ENCODE results near the gene AOAH.

DNA sequence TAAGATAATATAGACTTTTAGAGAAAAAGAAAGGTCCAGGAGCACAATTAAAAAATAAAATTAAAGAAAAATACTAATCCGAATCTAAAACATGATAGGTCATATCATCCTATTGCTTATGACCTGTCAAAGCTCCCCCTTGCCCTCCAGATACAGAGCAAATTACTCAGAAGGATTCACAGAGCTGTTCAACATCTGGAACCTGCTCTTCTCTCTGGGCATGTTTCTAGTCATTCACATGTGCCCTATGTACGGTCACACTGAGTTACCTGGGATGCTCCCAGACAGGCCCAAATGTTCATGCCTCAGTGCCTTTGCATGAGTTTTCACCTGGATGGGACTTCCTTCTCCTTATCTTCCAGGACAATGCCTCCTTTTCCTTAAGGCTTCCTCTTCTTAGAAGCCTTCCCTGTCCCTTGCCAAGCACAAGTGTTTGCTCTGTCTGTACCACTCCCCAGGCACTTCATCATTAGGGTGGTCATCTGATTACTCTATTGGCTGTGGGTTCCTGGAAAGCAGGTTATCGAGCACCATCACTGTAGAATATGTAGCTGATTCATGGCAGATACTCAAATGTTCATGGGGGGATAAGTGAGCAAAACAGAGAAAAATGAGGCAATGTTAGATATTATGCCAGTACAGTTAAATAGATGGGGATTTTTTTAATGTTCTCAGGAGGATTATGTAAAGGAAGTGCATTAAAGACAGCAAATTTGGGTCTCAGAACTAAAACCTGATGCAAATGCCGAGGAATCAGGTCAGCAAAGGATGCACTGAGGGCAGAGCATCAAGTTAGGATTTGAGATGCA is 12.0 kb upstream of the AOAH start:
- TF ChIP-seq, protein P1, sequence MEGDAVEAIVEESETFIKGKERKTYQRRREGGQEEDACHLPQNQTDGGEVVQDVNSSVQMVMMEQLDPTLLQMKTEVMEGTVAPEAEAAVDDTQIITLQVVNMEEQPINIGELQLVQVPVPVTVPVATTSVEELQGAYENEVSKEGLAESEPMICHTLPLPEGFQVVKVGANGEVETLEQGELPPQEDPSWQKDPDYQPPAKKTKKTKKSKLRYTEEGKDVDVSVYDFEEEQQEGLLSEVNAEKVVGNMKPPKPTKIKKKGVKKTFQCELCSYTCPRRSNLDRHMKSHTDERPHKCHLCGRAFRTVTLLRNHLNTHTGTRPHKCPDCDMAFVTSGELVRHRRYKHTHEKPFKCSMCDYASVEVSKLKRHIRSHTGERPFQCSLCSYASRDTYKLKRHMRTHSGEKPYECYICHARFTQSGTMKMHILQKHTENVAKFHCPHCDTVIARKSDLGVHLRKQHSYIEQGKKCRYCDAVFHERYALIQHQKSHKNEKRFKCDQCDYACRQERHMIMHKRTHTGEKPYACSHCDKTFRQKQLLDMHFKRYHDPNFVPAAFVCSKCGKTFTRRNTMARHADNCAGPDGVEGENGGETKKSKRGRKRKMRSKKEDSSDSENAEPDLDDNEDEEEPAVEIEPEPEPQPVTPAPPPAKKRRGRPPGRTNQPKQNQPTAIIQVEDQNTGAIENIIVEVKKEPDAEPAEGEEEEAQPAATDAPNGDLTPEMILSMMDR (IDR thresholded peaks at IDR 0.05; ENCODE audit: borderline replicate concordance, extremely low read depth, low read length, poor library complexity, severe bottlenecking) = no peak
- TF ChIP-seq EZH2 (IDR thresholded peaks at IDR 0.05; ENCODE audit: borderline replicate concordance, low read depth, low read length, severe bottlenecking) = no peak

Data from DND-41 (cell line).